Hepatocyte (in vitro differentiated cells): Measurements from ENCODE around the gene NADK2.

Experiments used
- CTCF ChIP-seq: fragments of 200-600 bp; sonication (generic); IDR thresholded peaks from 2 replicates; pipeline ENCODE4 v1.5.1; 2016; ENCODE audit warnings: antibody characterized with exemption, mild to moderate bottlenecking; ENCODE audit not compliant: poor library complexity
- EZH2phosphoT487 ChIP-seq: fragments of 200-600 bp; sonication (generic); IDR thresholded peaks from one replicate; pipeline ENCODE4 v1.6.1; 2018; ENCODE audit warnings: antibody characterized with exemption, mild to moderate bottlenecking, low read depth, moderate library complexity; ENCODE audit not compliant: unreplicated experiment, severe bottlenecking

DNA sequence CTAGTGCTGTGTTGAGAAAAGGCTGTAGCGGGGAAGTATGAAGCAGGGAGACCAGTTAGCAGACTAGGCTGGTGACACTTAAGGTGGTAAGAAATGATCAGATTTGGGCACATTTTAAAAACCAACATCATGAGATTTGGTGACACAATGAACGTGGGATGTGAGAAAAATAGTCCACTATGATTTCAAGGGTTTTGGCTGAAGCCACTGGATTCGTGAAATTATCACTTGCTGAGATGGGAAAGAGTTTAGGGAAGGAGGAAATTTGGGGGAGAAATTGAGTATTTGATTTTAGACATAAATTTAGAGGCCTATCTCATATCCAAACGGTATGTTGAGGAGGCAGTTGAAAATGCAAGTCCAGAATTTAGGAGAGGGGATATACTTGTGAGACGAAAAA is 66.7 kb downstream of the NADK2 start:
- TF ChIP-seq EZH2phosphoT487 (no peak), CTCF (no peak)
